HG02981 (cell line): ENCODE data around the gene MOCOS.

ENCODE experiments used
- ATAC-seq: cut with Tn5 transposase; IDR thresholded peaks from one replicate; pipeline ENCODE4 v1.9.1; 2021; ENCODE audit warnings: mild to moderate bottlenecking, moderate library complexity; ENCODE audit not compliant: unreplicated experiment

The MOCOS gene

GRCh38 chr18:36302676-36303075 lies 115.4 kb downstream of the MOCOS start:
- no peak for ATAC-seq

- ATAC-seq, result no peak
Measured at GRCh38 chr18:36303211-36303844, 116.0 kb downstream of the MOCOS start.

GRCh38 chr18:36304723-36305122 lies 117.4 kb downstream of the MOCOS start:
- no peak for ATAC-seq

- no peak for ATAC-seq
Measured at GRCh38 chr18:36305375-36305774, 118.1 kb downstream of the MOCOS start.

- no peak for ATAC-seq
Measured at GRCh38 chr18:36307513-36307912, 120.2 kb downstream of the MOCOS start.

- no peak for ATAC-seq
Measured at GRCh38 chr18:36308711-36309435, 121.6 kb downstream of the MOCOS start.

GRCh38 chr18:36309436-36310391 lies 122.4 kb downstream of the MOCOS start:
- ATAC-seq, result no peak

- ATAC-seq, result no peak
Measured at GRCh38 chr18:36311026-36311570, 123.8 kb downstream of the MOCOS start.

GRCh38 chr18:36312806-36313395 lies 125.6 kb downstream of the MOCOS start:
- ATAC-seq, result no peak

GRCh38 chr18:36314098-36314497 lies 126.8 kb downstream of the MOCOS start:
- no peak for ATAC-seq

- no peak for ATAC-seq
Measured at GRCh38 chr18:36314754-36315153, 127.5 kb downstream of the MOCOS start.

GRCh38 chr18:36315736-36316135 lies 128.4 kb downstream of the MOCOS start:
- no peak for ATAC-seq

GRCh38 chr18:36316246-36316645 lies 128.9 kb downstream of the MOCOS start:
- no peak for ATAC-seq
